HG03342 (cell line): Measurements from ENCODE around the gene CDC20.
"Not testable (repeated sequence)": the region's sequence is repeated elsewhere in the genome, so short reads cannot be mapped to it uniquely, and the experiment has no call there.

Source experiments
- ATAC-seq: cut with Tn5 transposase; IDR thresholded peaks from one replicate; pipeline ENCODE4 v1.9.1; 2021; ENCODE audit warnings: mild to moderate bottlenecking, moderate library complexity; ENCODE audit not compliant: unreplicated experiment

The CDC20 gene

DNA sequence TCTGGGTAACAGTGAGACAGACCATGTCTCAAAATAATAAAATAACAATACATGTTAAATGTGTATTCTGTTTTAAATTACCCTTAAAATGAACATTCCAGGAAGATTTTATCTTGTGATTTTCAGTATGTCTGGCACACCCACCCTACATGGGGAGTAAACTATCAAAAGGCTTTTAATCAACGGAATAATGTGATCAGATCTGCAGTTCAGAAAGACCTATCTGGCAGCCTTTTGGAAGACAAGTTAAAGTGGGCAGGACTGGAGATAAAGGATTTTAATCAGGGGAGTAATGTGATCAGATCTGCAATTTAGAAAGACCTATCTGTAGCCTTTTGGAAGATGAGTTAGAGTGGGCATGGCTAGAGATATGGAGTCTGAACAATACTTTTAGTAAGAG lies 20.7 kb downstream of the CDC20 start:
- no peak for ATAC-seq

DNA sequence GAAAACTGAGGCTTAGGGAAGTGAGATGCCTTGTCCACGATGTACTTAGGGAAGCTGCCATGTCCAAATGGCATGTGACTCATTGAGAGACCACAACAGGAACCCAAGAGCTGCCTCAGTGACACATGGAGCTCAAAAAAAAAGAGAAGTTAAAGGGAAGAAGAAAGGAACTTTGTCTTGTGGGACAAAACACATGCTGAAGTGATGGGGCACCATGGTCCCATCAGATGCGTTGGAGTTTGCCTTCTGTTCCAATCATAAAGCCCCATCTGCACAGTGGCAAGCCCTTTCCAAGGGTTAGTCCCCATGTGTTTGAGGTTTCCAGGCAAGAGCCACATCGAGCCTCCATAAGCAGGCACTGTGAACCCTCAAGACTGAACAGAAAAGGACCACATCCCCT lies 22.8 kb downstream of the CDC20 start:
- no peak for ATAC-seq

DNA sequence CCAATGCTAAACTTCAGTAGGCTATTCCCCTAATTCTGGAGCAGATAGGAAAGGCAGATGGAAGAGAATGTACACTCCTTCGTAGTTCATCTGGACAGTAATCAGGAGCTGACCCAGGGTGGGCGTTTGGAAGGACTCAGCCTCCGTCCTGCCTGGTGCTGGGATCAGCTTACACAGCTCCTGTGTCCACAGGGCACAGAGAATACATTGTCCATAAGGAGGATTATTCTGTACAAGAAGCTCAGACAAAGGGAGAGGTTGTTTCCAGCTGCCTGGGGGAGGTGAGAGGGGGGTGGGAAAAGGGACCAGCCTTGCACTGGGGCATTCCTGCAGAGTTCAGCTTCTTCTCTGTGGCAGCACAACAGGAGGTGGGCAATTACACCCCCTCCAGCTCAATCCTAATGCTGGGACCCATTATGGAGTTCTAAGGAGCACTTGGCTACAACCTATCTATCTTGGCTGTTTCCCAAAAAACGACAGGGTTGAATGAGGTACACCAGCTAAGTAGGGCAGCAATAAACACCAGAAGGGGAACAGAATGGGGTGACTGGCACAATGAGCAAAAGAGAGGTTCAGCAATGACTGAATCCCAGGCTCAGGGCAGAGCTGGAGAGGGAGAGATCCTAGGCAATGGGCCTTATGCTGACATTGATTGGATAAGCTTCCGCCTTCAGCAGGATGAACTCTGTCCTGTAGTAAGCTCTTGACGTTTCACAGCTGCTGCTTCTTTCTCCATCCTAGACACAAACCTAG lies 23.4 kb downstream of the CDC20 start:
- no peak for ATAC-seq

DNA sequence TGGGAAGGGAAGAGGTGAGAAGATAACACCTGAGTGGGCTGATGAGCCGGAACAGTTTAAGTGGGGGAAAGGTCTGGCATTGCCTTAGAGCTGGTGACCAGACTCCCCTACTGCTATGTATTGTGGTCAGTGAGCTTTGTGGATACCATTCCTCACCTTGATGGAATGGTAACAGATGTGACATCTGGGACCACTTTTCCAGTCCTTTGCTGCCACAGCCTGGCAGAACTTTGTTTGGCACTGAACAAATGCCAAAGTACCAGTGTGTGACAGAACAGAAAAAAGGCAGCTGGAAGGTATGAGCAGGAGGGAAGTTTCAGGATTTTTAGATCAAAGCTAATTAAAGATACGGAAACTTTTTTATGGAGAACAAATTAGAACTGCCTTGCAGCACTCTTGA lies 24.7 kb downstream of the CDC20 start:
- ATAC-seq, result no peak

DNA sequence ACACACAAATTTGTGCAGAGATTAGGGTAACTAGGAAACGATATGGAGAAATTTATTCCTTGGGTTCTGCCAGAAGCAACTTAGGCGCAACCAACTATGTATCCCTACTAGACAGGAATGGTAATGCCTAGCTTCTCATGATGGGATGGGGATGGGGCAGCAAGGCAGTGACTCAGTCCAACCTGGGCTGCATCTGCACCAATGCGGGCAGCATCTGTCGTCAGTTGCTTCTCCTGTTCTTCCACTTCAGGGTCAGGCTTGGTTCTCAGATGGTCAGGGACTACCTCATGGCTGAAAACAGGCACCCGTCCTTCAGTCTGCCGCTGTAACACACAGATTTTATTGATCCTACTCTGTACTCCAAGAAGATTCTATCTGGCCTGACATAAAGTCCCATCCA lies 27.9 kb downstream of the CDC20 start:
- ATAC-seq, result no peak

DNA sequence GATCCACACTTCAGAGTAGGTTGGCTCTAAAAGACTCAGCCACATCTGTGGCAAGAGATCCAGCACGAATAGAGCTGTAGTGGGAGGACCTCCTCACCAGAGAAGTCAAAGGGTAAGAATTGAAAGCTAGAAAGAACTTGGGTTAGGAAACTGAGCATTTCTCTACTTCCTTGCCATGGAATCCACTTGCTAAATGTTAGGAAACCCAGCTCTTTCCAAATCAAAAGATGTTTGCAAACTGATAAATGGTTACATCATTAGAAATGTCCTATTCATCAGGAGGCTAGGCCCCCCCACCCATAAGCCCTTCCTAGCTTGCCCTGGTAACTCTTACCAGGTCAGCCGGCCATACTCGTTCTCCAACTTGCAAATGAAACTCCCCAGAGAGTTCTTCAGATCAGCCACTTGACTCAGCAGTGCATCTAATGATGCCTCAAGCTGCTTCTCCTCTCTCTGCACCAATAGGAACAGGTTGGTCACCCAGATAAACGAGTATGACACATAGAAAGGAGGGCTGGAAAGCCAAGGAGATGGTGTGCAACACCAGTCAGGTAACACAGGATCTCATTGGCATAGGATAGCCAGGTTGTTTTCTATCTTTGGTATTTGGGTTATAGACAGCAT lies 29.3 kb downstream of the CDC20 start:
- ATAC-seq, result no peak

DNA sequence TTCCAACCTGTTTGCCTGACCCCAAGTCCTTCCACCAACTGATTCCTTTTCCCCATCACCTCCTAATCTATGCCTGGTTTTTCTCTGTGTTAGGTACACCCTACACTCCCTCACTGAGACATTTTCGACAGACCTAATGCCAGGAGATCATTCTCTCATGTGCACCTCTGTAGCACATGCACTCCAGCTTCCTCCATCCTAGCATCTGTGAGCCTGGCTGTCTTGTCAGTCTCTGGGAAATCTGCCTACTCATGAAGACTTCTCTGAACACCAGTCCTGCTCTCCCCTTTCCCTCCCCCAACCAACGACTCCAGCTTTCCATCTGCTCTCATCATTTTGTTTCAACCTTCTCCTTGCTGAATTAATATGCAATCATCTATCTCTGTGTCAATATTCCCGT lies 29.8 kb downstream of the CDC20 start:
- no peak for ATAC-seq

DNA sequence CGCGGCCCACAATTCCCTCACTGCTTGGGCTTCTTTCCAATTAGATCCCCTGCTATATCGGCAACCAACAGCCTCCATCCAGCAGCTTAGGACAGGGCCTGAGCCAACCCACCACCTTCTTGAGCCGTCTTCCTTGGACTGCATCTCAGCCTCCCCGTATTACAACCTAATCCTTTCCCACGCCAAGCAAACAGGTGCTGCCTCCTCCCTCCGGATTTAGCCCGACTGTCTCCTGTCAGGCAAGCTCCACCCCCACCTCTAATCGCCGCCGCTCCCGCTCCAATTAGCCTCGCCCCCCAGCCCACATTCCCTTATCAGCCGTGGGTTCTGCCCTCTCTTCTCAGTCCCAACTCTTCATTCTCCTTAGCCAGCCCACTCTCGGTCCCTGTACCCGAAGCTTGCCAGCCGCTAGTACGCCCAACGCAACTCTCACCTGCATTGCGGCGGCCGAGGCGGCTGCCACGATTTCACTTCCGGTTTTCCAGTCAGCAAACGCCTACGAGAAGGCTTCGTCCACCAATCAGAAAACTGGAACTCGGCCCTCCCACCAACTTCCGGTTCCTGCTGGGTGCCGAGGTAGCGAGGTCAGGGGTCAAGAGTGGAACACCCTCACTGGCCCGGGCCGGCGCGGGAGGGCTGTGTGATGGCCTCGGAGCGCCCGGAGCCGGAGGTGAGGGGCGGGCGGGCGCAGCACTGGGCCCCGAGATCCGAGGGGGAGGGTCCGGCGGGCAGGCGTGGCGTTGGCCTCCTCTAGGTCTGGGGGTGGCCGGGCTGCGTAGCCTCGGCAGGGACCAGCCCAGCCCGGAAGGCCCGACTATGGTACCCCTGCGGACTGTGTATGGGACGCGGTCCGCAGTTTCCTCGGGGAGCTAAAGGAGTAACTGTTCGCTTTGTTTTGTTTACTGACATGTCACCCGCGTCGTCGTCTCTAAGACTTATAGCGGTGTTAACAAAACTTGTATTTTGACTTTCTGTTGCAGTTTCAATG lies 30.8 kb downstream of the CDC20 start, which contains the start of the genes MED8 and SZT2:
MED8 (minus strand) TSS at position 475 of the 988 bp plus-strand sequence; CDS start at position 439, 36 bp downstream.
SZT2 (plus strand) TSS at position 574 of the 988 bp plus-strand sequence; CDS start at position 644, 70 bp downstream.
- ATAC-seq, result peak; percentile 90

DNA sequence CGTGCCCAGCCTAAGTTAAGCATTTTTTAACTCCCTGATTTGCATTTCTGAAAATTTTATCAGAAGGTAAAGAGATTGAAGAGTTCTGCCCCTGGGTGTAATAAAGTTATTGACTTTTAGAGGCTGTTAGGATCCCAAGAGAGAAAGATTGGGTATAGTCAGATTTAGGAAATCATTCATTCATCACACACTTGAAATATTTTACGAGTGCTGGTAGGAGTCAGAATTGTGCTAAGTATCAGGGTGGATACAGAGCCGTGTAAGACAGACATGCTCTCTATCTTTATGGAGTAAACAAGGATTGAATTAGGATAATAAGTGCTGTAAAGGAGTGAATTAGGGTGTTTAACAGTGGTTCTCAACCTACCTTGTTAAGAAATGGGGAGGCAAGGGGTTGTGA lies 33.9 kb downstream of the CDC20 start:
- no peak for ATAC-seq

DNA sequence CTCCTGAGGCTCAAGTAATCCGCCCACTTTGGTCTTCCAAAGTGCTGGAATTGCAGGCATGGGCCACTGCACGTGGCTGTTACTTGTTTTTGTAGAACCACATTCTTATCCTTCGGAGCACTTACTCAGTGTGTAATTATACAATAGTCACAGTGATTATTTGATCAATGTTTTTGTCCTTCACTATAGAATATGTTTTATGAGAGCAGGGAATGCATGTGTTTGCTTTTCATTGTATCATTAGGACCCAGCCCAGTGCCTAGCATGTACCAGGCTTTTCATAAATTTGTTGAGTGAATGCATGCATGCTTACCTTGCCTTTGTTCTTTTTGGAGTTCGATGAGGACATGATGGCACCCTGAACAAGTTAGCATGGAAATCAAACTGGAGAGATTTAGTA lies 36.7 kb downstream of the CDC20 start:
- no peak for ATAC-seq

DNA sequence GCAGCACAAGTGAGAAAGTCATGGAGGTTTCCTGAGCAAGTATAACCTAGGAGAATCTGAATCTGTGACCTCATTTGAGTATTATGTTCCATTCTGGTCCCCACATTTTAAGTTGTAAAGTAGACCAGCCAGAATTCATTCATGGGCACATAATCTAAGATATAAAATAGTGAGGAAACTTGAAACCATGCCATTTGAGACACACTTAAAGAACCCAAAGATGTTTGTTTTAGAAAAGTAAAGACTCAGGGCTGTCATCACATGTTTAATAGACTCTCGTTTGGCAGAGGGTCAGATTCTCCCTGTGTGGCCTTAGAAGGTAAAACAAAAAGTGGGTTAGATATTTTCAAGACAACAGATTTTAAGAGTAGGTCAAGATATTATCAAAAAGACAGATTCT lies 37.3 kb downstream of the CDC20 start:
- ATAC-seq, result no peak

DNA sequence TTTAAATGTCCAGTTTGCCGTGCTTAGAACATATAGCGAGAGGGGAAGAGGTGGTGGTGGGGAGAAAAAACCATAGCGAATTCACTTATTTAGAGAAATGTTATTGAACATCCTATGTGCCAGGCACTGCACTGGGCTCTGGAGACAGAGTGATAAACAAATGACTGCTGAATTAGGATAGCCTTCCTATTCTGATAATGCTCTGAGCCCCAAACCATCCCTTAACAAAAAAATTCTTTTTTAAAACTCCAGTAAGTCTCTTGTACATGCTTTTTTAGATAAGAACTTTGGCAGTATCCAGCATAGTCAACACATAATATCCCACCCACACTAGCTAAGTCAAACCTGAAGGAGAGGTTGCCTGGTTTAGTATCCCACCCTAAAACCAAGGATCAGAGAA lies 39.4 kb downstream of the CDC20 start:
- no peak for ATAC-seq

DNA sequence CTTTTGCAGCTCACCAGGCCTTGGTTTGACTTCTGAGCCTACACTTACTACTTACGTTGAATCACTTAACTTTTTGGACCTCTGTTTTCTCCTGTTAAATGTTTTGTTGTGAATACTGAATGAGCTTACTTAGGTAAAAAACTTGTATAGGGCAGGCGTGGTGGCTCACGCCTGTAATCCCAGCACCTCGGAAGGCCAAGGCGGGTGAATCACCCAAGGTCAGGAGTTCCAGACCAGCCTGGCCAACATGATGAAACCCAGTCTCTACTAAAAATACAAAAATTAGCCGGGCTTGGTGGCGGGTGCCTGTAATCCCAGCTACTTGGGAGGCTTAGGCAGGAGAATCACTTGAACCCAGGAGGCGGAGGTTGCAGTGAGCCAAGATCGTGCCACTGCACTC lies 41.7 kb downstream of the CDC20 start:
- ATAC-seq, result not testable (repeated sequence)

DNA sequence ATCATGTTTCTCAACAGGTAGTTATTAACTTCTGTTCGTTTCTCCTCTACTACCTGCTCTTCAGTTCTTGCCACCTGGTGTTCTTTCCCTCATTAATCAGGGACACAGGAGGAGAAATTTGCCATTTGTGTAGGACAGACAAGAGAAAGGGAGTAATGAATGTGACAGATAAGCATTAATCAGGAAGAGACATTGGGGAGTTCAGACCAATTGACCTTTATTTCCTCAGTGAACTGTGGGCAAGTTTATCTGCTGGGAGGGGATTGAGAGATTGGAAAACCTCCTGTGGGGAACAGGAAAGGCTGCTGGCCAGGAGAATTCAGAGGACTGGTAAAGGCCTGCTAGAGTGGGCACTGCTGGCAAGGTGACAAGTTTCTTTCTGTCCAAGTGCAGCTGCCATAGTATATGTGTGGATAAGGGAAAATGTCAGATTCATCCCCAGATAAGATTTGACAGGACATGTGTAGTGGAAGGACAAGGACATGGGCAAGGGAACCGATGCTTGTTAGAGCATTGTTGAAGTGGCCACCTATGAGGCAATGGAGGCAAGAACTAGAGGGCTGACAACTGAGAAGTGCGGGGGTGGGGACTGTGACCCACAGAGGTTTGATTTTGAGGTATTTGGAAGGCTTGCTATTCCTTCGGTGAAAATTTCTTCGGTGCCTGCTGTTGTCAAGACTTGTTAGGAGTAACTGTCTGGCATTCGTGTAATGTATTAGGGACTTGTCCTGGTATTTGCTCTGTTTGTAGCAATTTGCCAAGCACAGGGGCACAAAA lies 43.5 kb downstream of the CDC20 start:
- ATAC-seq, result no peak

DNA sequence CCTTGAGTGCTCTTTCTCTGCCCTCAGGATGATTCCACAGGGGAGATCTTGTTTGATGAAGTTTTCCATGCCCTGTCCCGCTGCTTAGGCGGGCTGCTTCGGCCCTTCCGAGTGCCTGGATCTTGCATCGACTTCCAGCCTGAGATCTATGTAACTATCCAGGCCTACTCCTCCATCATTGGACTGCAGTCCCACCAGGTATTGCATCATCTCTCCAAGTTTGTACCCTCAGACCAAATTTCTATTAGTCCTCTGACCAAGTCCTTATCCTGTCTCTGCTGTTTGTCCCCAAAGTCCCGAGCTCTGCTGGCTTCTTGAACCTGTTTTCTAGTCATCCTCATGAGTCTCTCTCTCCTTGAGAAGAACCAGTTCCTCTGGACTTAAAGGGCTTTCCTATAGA lies 45.6 kb downstream of the CDC20 start:
- no peak for ATAC-seq

DNA sequence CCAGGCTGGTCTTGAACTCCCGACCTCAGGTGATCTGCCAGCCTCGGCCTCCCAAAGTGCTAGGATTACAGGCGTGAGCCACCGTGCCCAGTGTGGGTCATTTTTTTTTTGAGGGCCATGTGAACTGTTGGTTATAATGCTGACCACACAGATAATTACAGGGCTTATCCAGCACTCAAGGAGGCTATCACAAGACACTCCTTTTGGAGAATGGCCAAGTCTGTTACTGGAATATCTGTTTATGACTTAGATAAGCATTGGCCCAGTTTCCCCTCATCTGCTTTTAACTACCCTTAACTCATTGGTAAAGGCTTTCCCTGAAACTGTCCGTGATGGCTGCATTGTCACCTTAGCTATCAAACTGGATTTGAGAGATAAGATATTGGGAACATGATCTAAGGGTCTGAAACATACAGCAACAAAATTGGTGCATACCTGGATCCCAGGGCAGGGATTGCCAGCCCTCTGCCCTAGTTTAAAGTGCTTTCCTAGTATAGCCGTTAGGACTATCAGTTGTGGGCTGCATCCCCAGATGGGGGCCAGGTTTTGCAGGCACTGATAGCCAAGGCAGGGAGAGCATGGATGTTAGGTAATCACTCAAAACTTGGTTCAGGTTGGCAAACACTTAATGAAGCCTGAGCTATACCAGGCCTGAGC lies 46.6 kb downstream of the CDC20 start:
- no peak for ATAC-seq

DNA sequence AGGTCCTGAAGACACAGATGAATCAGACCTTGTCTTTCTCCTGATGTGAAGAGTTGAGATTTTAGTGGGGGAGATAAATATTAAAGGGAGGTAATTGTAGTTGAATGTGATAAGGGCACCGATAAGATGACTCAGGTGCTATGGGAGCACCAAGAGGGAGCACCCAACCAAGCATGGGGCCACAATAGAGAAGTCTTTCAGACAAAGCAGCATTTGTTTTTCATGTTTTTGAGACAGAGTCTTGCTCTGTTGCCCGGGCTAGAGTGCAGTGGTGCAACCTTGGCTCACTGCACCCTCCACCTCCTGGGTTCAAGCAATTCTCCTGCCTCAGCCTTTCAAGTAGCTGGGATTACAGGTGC lies 47.1 kb downstream of the CDC20 start:
- no peak for ATAC-seq

DNA sequence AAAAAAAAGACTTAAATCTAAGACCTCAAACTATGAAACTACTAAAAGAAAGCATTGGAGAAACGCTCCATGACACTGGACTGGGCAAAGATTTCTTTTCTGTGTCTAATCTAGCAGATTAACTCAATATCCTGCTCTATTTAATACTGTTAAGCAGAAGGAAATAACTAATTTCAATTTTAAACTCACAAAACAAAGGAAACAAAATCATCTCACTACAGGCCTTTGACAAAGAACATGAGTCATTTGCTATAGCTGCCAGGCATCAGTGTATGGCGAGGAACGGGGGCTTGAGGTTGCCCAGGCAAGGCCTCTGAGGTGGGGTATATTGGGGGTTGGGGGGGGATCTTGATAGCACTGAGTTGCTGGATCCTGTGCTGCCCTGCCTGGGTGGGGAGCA lies 51.8 kb downstream of the CDC20 start:
- no peak for ATAC-seq
